OCI-LY7 (cell line): ENCODE measurements around the gene RPL6. TPM values are rescaled to one million over a fixed set of nuclear protein-coding genes. Genes with fewer than 3 reads are reported as not detected.
"Not testable (repeated sequence)": the region's sequence is repeated elsewhere in the genome, so short reads cannot be mapped to it uniquely, and the experiment has no call there.

ENCODE experiments used
- BruUV-seq: library from RNA; stranded (reverse); fragments of 400-500 nt; replicated peaks from 2 replicates; lab custom pipeline; 2021; lab: Mats Ljungman, UMichigan
- CTCF ChIA-PET: fragments of 300-600 bp; sonication (Branson Sonifier 250); formaldehyde crosslinking; loops from one replicate; lab custom pipeline; 2022; ENCODE audit warnings: antibody characterized with exemption; ENCODE audit not compliant: unreplicated experiment; lab: Charles Lee
- POLR2A ChIA-PET: fragments of 300-600 bp; sonication (Branson Sonifier 250); formaldehyde crosslinking; loops from one replicate; lab custom pipeline; 2022; ENCODE audit warnings: antibody characterized with exemption; lab: Charles Lee
- DNase-seq: peaks from one replicate; pipeline ENCODE4 v3.0.0-alpha.2; 2015; ENCODE audit warnings: low spot score
- H2AFZ ChIP-seq: fragments of 200-600 bp; sonication (generic), shearing (Covaris generic); 2 replicates; pipeline ENCODE4 v1.6.1; 2014; ENCODE audit warnings: mild to moderate bottlenecking, antibody characterized with exemption, low read length, moderate library complexity
- H3K27ac ChIP-seq: fragments of 200-600 bp; sonication (generic); 2 replicates; pipeline ENCODE4 v1.5.1; 2014; ENCODE audit warnings: mixed run types, low read depth, mild to moderate bottlenecking, moderate library complexity, low read length, inconsistent platforms; ENCODE audit not compliant: poor library complexity, severe bottlenecking
- H3K36me3 ChIP-seq: fragments of 200-600 bp; sonication (generic); 2 replicates; pipeline ENCODE4 v1.6.1; 2014; ENCODE audit warnings: mild to moderate bottlenecking, antibody characterized with exemption, low read length, moderate library complexity, mixed read lengths; ENCODE audit not compliant: insufficient read depth
- H3K4me1 ChIP-seq: fragments of 200-600 bp; sonication (generic); 2 replicates; pipeline ENCODE4 v1.5.1; 2014; ENCODE audit warnings: mild to moderate bottlenecking, low read length; ENCODE audit not compliant: insufficient read depth, poor library complexity, severe bottlenecking
- H3K4me2 ChIP-seq: fragments of 200-600 bp; sonication (generic); 2 replicates; pipeline ENCODE4 v1.6.1; 2014; ENCODE audit warnings: mild to moderate bottlenecking, low read length
- H3K4me3 ChIP-seq: fragments of 200-600 bp; sonication (generic); 2 replicates; pipeline ENCODE4 v1.5.1; 2014; ENCODE audit warnings: mild to moderate bottlenecking, low read depth, low read length; ENCODE audit not compliant: poor library complexity, severe bottlenecking
- H3K79me2 ChIP-seq: fragments of 200-600 bp; sonication (generic); 2 replicates; pipeline ENCODE4 v1.6.1; 2016; ENCODE audit warnings: low read depth, mild to moderate bottlenecking, low read length, moderate library complexity, mixed read lengths; ENCODE audit not compliant: insufficient read depth
- H3K9me2 ChIP-seq: fragments of 200-600 bp; sonication (generic); 2 replicates; pipeline ENCODE4 v1.6.1; 2016; ENCODE audit warnings: mild to moderate bottlenecking, low read length, mixed read lengths; ENCODE audit not compliant: insufficient read depth
- H3K9me3 ChIP-seq: fragments of 200-600 bp; sonication (generic); 2 replicates; pipeline ENCODE4 v1.6.1; 2014; ENCODE audit warnings: mild to moderate bottlenecking, mixed run types, low read length, mixed read lengths
- H4K20me1 ChIP-seq: fragments of 200-600 bp; sonication (generic); 2 replicates; pipeline ENCODE4 v1.6.1; 2014; ENCODE audit warnings: mild to moderate bottlenecking, antibody characterized with exemption, low read length, moderate library complexity, mixed read lengths; ENCODE audit not compliant: insufficient read depth
- EZH2phosphoT487 ChIP-seq: fragments of 200-600 bp; sonication (generic); IDR thresholded peaks from 2 replicates; pipeline ENCODE4 v1.6.1; 2018; ENCODE audit warnings: low read depth, borderline replicate concordance, mild to moderate bottlenecking, mixed run types, antibody characterized with exemption, low read length, moderate library complexity, mixed read lengths
- intact Hi-C: fragments of 100-400 bp; cut with micrococcal nuclease; formaldehyde crosslinking; loops from one replicate; pipeline ENCODE4 v1.10.0; 2022; ENCODE audit not compliant: unreplicated experiment
- total RNA-seq, 2 experiments: library from RNA; depleted of rRNA in 1 of 2; stranded (reverse); fragments of >200 nt in 1 of 2; shearing (Covaris generic) in 1 of 2; gene quantifications; 2 replicates each; pipeline ENCODE4 v1.2.3, GENCODE V29; 2014 to 2022
- TF ChIP-seq, protein P1 (sequence below): fragments of 200-600 bp; sonication (generic); conservative IDR thresholded peaks from 2 replicates; pipeline ENCODE4 v1.5.1; 2014; ENCODE audit warnings: mild to moderate bottlenecking, antibody characterized with exemption, low read length, moderate library complexity, mixed read lengths

RPL6 gene
- total RNA-seq, 2 experiments from 2014 or later, result 1,436 to 1,876 TPM

DNA sequence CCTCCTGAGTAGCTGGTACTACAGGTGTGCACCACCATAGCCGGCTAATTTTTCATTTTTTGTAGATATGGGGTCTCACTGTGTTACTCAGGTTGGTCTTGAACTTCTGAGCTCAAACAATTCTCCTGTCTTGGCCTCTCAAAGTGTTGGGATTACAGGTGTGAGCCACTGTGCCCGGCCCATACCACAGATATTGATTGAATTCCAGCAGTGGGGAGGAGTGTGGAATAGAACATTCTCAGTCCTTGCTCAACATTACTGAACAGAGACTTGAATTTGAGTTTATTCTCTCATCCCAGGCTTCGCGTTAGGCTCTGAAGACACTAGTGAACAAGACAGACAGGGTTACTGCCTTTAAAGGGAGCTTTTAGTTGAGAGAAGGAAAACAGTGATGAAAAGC is 48.9 kb upstream of the RPL6 start:
- ChIA-PET CTCF (no interaction called here), POLR2A (interaction anchor here (0.6 kb wide), 1 partner anchor 10 kb away, joined by 3 read pairs; no protein-coding TSS in a partner anchor)
- no peak overlapping the region for H3K4me3 ChIP-seq
- intact Hi-C loops, result no loop called here
- H3K4me2 ChIP-seq, result no peak overlapping the region
- TF ChIP-seq EZH2phosphoT487, result no peak
- TF ChIP-seq, protein P1, sequence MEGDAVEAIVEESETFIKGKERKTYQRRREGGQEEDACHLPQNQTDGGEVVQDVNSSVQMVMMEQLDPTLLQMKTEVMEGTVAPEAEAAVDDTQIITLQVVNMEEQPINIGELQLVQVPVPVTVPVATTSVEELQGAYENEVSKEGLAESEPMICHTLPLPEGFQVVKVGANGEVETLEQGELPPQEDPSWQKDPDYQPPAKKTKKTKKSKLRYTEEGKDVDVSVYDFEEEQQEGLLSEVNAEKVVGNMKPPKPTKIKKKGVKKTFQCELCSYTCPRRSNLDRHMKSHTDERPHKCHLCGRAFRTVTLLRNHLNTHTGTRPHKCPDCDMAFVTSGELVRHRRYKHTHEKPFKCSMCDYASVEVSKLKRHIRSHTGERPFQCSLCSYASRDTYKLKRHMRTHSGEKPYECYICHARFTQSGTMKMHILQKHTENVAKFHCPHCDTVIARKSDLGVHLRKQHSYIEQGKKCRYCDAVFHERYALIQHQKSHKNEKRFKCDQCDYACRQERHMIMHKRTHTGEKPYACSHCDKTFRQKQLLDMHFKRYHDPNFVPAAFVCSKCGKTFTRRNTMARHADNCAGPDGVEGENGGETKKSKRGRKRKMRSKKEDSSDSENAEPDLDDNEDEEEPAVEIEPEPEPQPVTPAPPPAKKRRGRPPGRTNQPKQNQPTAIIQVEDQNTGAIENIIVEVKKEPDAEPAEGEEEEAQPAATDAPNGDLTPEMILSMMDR, result no peak
- DNase-seq, result no peak
- H3K27ac ChIP-seq, result no peak overlapping the region
- no peaks in the 10 kb centered on the region for H3K79me2 ChIP-seq
- no peaks in the 10 kb centered on the region for H3K4me1 ChIP-seq
- H3K9me3 ChIP-seq, result no peaks in the 10 kb centered on the region
- no peak overlapping the region for H2AFZ ChIP-seq
- no peaks in the 10 kb centered on the region for H3K9me2 ChIP-seq
- no TSS peak for BruUV-seq
- H4K20me1 ChIP-seq, result no peaks in the 10 kb centered on the region
- peaks cover 71% of the 10 kb centered on the region for H3K36me3 ChIP-seq

- intact Hi-C loops, H3K4me2 ChIP-seq, H3K9me2 ChIP-seq, CTCF ChIA-PET, H3K79me2 ChIP-seq, H3K27ac ChIP-seq, H3K4me3 ChIP-seq, BruUV-seq, DNase-seq, H3K9me3 ChIP-seq, H3K4me1 ChIP-seq, POLR2A ChIA-PET, H2AFZ ChIP-seq, H4K20me1 ChIP-seq: not testable (repeated sequence)
- H3K36me3 ChIP-seq, result peaks cover 71% of the 10 kb centered on the region
These were observed 47.7 kb upstream of the RPL6 start for GRCh38 chr12:112457142-112457541.

DNA sequence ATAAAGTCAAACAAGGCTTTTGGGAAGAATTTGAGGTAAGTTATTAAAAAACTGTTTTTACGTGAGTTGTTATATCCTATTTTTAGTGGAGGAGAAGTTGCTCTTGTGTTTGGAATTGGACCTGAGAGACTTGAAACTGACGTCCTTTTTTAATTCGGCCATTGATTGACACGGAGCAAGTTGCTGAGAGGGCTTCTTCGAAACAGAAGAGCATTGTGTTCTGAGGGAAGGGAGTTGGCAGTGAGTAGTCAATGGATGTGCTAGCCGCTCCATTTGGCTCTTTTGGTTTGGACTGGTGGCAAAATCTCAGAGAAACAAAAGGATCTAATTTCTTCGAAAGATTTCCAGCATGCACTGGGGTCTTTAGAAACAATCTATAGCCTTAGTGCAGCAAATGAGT is 46.6 kb upstream of the RPL6 start:
- Histone ChIP-seq H3K36me3 (peaks cover 69% of the 10 kb centered on the region), H3K4me1 (no peaks in the 10 kb centered on the region), H3K4me3 (no peak overlapping the region), H3K79me2 (no peaks in the 10 kb centered on the region), H4K20me1 (no peaks in the 10 kb centered on the region), H2AFZ (no peak overlapping the region), H3K9me3 (no peaks in the 10 kb centered on the region), H3K9me2 (no peaks in the 10 kb centered on the region), H3K27ac (no peak overlapping the region), H3K4me2 (no peak overlapping the region)
- DNase-seq, result no peak
- intact Hi-C loops, result no loop called here
- TF ChIP-seq, protein P1, result no peak
- TF ChIP-seq EZH2phosphoT487, result no peak
- ChIA-PET CTCF (no interaction called here), POLR2A (no interaction called here)
- BruUV-seq, result TSS peak; percentile 16
